ENCODE results near the gene ADCK1.
"Not testable (repeated sequence)": the region's sequence is repeated elsewhere in the genome, so short reads cannot be mapped to it uniquely, and the experiment has no call there.

DNA sequence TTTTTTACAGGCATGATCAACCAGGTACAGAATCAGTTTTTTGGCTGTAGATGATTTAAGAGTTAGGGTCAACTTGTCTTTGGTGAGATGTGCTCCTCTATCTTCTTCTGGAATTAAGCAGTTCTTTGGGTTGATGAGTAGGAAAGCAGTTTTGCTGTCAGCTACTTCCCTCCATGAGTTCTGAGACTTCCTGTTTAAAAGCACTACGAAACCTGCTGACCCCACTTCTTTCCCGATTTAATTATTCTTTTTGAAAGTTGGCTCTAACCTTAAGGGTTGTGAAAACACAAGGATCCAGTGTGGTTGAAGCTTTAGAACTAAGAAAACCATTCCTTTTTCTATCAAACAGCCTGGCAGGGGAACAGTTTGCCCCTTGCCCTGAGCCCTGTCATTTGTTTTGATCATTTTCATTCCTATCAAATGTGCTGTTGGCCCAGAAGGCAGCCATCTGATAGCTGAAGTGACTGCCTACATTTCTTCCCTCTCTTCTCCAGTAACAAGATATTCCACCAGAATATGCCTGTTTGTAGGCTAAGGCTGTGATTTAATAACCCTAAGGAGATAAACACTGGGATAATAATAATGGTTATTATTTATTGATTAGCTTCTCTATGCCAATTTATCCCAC is 31.4 kb upstream of the ADCK1 start:
- not testable (repeated sequence) for TF ChIP-seq CTCF (IDR thresholded peaks at IDR 0.05); SIN3A (IDR thresholded peaks at IDR 0.05; ENCODE audit: borderline replicate concordance, insufficient read depth, low read depth, low read length)
